ENCODE results near the gene FER. TPM values are rescaled to one million over a fixed set of nuclear protein-coding genes. Genes with fewer than 3 reads are reported as not detected.

The FER gene
- total RNA-seq, 2 donors from 2014 or later = 10.8 to 15.7 TPM

- H3K27ac ChIP-seq = no peak overlapping the region
These were observed 358.1 kb downstream of the FER start for GRCh38 chr5:109105631-109106267.

GRCh38 chr5:109111680-109112079 is 364.0 kb downstream of the FER start:
- H3K9me3 ChIP-seq = no peaks in the 10 kb centered on the region
- TF ChIP-seq CTCF (IDR thresholded peaks at IDR 0.05) = no peak
- H3K9ac ChIP-seq (ENCODE audit: low read depth in 2 of 2, low read length in 2 of 2) = no peak overlapping the region
- H3K36me3 ChIP-seq = no peaks in the 10 kb centered on the region
- no peaks in the 10 kb centered on the region for H3K27me3 ChIP-seq
- no peak for DNase-seq
- H3K27ac ChIP-seq = no peak overlapping the region
- H3K4me3 ChIP-seq = no peak overlapping the region
- intact Hi-C loops (cut with DNase I) = no loop called here
- no peaks in the 10 kb centered on the region for H3K4me1 ChIP-seq

More at GRCh38 chr5:109105631-109106267, 358.1 kb downstream of the FER start:
- TF ChIP-seq CTCF (IDR thresholded peaks at IDR 0.05) = no peak
- Histone ChIP-seq H3K9me3 (no peaks in the 10 kb centered on the region), H3K27me3 (no peaks in the 10 kb centered on the region), H3K4me1 (no peaks in the 10 kb centered on the region), H3K4me3 (no peak overlapping the region), H3K9ac (ENCODE audit: low read depth in 2 of 2, low read length in 2 of 2) (no peak overlapping the region), H3K36me3 (no peaks in the 10 kb centered on the region)
- DNase-seq = no peak
- intact Hi-C loops (cut with DNase I) = no loop called here

GRCh38 chr5:109113608-109114007 is 365.9 kb downstream of the FER start:
- intact Hi-C loops (cut with DNase I) = no loop called here
- no peak overlapping the region for H3K27ac ChIP-seq
- H3K9me3 ChIP-seq = no peaks in the 10 kb centered on the region
- no peak overlapping the region for H3K9ac ChIP-seq (ENCODE audit: low read depth in 2 of 2, low read length in 2 of 2)
- H3K36me3 ChIP-seq = no peaks in the 10 kb centered on the region
- DNase-seq = no peak
- H3K4me1 ChIP-seq = no peaks in the 10 kb centered on the region
- no peaks in the 10 kb centered on the region for H3K27me3 ChIP-seq
- no peak for TF ChIP-seq CTCF (IDR thresholded peaks at IDR 0.05)
- H3K4me3 ChIP-seq = no peak overlapping the region

- H3K9ac ChIP-seq (ENCODE audit: low read depth in 2 of 2, low read length in 2 of 2) = no peak overlapping the region
- TF ChIP-seq CTCF (IDR thresholded peaks at IDR 0.05) = no peak
- H3K4me3 ChIP-seq = no peak overlapping the region
- no peak overlapping the region for H3K27ac ChIP-seq
- no peaks in the 10 kb centered on the region for H3K4me1 ChIP-seq
- no peaks in the 10 kb centered on the region for H3K9me3 ChIP-seq
- DNase-seq = no peak
- intact Hi-C loops (cut with DNase I) = no loop called here
- no peaks in the 10 kb centered on the region for H3K36me3 ChIP-seq
- H3K27me3 ChIP-seq = no peaks in the 10 kb centered on the region
These were observed 373.5 kb downstream of the FER start for GRCh38 chr5:109121225-109121624.

- Histone ChIP-seq H3K9me3 (no peaks in the 10 kb centered on the region), H3K27ac (no peak overlapping the region), H3K36me3 (no peaks in the 10 kb centered on the region), H3K4me1 (no peaks in the 10 kb centered on the region), H3K4me3 (no peak overlapping the region), H3K27me3 (no peaks in the 10 kb centered on the region), H3K9ac (ENCODE audit: low read depth in 2 of 2, low read length in 2 of 2) (no peak overlapping the region)
- no peak for DNase-seq
- TF ChIP-seq CTCF (IDR thresholded peaks at IDR 0.05) = no peak
- intact Hi-C loops (cut with DNase I) = no loop called here
These were observed 378.2 kb downstream of the FER start for GRCh38 chr5:109125755-109126429.

Measured in colonic mucosa (tissue), 4 donors.